ENCODE measurements around the gene GATA6. TPM values are rescaled to one million over a fixed set of nuclear protein-coding genes. Genes with fewer than 3 reads are reported as not detected.
"Not testable (repeated sequence)": the region's sequence is repeated elsewhere in the genome, so short reads cannot be mapped to it uniquely, and the experiment has no call there.

GATA6 gene
- polyA plus RNA-seq, 4 donors: 8.1 to 13.5 (median 10.9) TPM

GRCh38 chr18:22203536-22204213 lies 34.3 kb downstream of the GATA6 start:
- no peak for DNase-seq (ENCODE audit: low read depth in 4 of 4, low spot score in 3 of 4)

DNA sequence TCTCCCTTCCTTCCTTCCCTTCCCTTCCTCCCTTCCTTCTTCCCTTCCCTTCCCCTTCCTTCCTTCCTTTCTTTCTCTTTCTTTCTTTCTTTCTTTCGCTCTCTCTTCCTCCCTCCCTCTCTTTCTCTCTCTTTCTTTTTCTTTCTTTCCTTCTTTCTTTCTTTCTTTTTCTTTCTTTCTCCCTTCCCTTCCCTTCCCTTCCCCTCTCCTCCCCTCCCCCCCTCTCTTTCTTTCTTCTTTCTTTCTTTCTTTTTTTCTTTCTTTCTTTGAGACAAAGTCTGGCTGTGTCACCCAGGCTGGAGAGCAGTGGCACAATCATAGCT lies 34.8 kb downstream of the GATA6 start:
- DNase-seq (ENCODE audit: low read depth in 4 of 4, low spot score in 3 of 4): no peak

DNA sequence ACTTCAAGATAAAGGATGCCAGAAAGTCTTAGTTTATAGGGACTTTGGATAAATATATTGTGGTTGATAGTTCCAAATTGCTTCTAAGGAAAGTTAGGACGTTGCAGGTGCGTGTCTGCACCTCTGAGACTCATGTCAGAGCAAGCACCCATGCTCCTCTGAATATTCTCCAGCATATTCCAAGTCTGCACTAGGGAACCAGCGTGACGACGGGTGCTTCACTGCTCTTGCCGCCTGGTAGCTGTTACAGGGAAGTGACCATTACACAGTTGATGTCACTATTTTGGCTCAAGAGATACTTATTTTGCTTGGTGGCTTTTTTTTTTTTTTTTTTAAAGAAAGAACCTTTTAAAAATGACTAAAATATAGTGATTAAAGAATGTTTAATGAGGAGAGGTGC lies 35.6 kb downstream of the GATA6 start:
- no peak for DNase-seq (ENCODE audit: low read depth in 4 of 4, low spot score in 3 of 4)

DNA sequence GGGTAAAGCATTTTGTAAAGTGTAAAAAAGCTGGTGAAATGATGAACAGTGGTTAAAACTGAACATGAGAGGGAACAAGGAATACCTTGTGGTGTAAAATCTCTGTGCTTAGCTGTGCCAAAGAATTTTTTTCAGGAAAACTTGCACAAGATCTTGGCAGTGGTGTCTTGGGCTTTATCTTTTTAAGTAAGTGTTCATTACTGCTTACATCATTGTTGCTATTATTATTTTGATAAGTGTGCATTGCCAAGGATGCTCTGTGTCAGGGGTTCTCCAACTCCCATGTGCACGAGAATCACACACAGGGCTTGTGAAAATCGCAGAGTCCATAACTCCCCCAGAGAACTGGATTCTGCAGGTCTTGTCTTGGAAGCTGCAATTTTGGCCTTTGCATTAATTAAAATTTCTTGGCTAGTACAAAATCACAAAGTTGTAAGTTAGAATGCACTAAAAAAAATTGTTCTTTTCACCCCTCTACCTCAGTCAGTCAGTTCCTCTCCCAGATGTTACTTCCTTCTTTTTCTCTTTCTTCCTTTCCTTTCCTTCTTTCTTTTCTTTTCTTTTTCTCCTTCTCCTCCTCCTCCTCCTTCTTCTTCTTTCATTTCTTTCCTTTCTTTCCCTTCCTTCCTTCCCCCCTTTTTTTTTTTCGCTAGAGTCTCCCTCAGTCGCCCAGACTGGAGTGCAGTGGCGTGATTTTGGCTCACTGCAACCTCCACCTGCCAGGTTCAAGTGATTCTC lies 37.8 kb downstream of the GATA6 start:
- no peak for DNase-seq (ENCODE audit: low read depth in 4 of 4, low spot score in 3 of 4)

DNA sequence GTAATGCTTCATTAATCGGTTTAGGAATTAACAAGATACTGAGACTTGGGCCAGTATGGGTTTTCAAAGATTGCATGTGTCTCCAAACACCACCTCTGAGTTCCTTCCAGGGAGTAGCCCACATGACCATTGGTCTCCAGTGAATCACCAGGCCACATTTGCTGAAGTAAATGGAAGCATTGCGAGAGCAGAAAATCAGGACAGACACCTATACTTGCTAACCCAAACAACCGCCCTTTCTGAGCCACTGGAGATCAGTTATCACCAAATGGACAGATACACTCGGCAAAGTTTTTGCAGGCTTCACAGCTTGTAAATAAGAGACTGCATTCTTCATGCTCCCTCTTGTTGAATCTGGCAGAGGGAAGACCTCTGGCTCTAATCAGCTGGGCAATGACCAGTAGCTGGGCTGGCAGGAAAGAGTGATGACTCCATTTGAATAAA lies 40.9 kb downstream of the GATA6 start:
- no peak for DNase-seq (ENCODE audit: low read depth in 4 of 4, low spot score in 3 of 4)

GRCh38 chr18:22211657-22212056 lies 42.3 kb downstream of the GATA6 start:
- no peak for DNase-seq (ENCODE audit: low read depth in 4 of 4, low spot score in 3 of 4)

DNA sequence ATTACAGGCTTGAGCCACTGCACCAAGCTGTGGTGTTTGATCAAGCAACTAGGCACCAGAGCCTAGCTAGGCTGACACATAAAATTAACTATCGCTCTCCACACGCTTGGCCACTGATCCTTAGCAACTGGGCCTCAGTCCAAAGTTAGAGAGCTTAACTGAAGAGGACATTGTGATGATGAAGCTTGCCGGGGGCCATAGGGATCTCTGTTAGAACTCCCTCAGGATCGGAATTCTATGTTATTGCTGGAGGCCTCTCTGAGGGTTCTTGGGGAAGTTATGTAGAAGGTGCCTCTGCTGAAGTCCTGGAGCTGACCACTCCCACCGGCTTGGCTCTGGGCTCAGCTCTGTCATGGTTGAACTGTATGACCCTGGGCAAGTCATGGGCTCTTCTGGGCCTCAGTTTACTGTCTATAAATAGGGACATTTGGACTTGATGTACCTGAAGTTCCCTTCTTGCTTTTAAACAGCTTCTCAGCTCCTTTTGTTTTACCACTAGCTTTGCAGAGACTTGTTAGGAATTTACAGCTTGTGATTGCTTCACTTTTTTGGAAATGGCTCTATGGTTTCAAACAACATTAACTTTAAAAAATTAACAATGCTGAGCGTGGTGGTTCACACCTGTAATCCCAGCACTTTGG lies 44.1 kb downstream of the GATA6 start:
- no peak for DNase-seq (ENCODE audit: low read depth in 4 of 4, low spot score in 3 of 4)

GRCh38 chr18:22214731-22215528 lies 45.5 kb downstream of the GATA6 start:
- DNase-seq (ENCODE audit: low read depth in 4 of 4, low spot score in 3 of 4): no peak

GRCh38 chr18:22218835-22219234 lies 49.4 kb downstream of the GATA6 start:
- DNase-seq (ENCODE audit: low read depth in 4 of 4, low spot score in 3 of 4): no peak

- DNase-seq (ENCODE audit: low read depth in 4 of 4, low spot score in 3 of 4): no peak
Observed at GRCh38 chr18:22219568-22220355, 50.4 kb downstream of the GATA6 start.

- DNase-seq (ENCODE audit: low read depth in 4 of 4, low spot score in 3 of 4): not testable (repeated sequence)
Observed at GRCh38 chr18:22220585-22220984, 51.2 kb downstream of the GATA6 start.

DNA sequence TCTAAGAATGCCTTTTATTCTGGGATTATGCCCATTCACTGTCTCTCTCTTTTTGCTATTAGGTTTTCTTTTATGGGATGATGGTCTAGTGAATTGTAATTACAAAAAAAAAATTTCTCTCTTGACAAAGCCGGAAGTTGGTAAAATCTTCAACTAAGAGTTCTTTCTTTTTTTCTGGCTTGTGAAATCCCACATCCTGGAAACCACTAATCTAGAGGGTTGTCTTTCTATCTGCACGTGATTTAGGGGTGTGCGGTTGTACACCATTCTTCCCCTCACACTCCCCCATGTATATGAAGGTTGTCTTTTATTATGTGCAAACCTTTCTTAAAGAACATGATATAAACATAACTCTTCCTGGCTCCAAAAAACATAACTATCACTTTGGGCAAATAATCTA lies 52.0 kb downstream of the GATA6 start:
- no peak for DNase-seq (ENCODE audit: low read depth in 4 of 4, low spot score in 3 of 4)

- no peak for DNase-seq (ENCODE audit: low read depth in 4 of 4, low spot score in 3 of 4)
Observed at GRCh38 chr18:22223254-22223964, 54.0 kb downstream of the GATA6 start.

DNA sequence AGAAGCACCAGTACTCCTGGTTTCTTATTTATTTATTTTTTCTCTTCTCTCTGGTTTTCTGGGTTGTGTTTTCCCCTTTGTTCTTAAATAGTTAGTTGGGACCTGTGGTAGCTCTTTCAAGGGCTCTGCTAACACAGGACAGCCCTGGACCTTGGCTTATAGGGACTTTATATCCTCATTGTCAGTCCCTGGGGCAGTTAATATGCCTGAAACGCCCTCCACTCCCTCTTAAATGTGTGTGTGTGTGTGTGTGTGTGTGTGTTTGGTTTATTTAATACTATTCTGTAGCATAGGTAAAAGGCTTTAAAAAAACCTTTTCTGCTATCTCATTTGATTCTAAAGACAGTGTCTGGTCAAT lies 54.6 kb downstream of the GATA6 start:
- DNase-seq (ENCODE audit: low read depth in 4 of 4, low spot score in 3 of 4): no peak

GRCh38 chr18:22224339-22224738 lies 55.0 kb downstream of the GATA6 start:
- DNase-seq (ENCODE audit: low read depth in 4 of 4, low spot score in 3 of 4): no peak

DNA sequence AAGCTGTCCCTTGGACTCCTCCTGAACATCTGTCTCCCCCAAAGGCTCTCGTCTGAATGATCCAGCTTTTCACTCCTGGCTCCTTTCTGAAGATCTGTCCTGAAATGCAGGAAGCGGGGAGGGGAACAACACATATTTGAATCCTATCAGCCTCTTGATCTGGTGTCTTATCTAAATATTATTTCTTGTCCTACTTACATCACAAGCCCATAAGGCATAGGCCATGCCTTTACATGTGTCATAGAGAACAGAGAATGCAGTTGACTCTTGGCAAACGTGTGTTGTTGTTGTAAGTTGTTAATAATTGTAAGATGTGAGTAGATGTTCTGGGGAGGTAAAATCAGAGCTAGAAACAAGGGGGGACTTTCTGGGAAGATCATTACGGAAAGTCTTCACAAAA lies 57.4 kb downstream of the GATA6 start:
- no peak for DNase-seq (ENCODE audit: low read depth in 4 of 4, low spot score in 3 of 4)

DNA sequence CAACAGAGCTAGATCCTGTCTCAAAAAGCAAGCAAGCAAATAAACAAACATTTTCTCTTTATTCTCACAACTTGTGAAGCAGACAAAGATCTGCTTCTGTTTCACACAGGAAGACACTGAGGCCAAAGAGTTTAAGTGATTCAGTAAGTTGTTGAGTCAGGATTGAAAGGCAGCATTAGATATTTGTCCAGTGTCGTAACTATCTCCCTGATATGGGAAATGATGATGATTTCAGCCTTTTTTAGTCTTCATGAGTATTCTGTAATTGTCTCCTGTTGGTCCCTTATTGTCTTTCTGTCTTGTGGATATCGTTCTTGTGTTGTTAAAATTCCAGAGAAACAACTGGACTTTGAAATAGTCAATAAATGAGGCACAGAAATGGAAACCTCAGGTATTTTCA lies 59.6 kb downstream of the GATA6 start:
- no peak for DNase-seq (ENCODE audit: low read depth in 4 of 4, low spot score in 3 of 4)

- DNase-seq (ENCODE audit: low read depth in 4 of 4, low spot score in 3 of 4): no peak
Observed at GRCh38 chr18:22229456-22230124, 60.2 kb downstream of the GATA6 start.

DNA sequence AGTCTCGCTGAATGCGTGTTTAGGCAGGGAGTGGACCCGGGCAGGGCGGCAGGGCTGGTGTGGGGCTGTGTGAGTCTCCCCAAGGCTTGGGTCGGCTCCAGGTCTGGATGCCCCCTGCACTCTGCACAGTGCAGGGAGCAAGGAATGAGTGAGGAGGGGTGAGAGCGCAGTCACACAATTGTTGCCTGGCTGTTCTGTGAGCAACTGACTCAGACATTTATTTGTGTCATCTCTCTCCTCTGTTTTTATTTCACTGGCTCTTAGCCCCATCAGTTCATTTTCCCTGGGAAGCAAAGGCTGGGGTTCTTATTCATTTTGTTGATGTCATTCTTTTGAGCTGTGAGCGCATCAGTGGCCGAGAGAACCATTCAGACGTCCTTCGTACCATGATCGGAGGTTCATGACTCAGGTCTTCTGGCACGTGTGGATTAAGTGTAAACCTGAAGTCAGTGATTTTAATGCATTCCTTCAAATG lies 61.1 kb downstream of the GATA6 start:
- no peak for DNase-seq (ENCODE audit: low read depth in 4 of 4, low spot score in 3 of 4)
